GM12874 (cell line): ENCODE data around the gene LHPP.

ENCODE experiments used
- CTCF ChIP-seq: IDR thresholded peaks from 2 replicates; pipeline ENCODE4 v1.5.1; 2011; ENCODE audit warnings: low read depth, mild to moderate bottlenecking, control low read depth, low read length, moderate library complexity; ENCODE audit not compliant: insufficient read depth

Gene LHPP

GRCh38 chr10:124520558-124521428 is 59.2 kb downstream of the LHPP start:
- TF ChIP-seq CTCF, result no peak

GRCh38 chr10:124521429-124521871 is 59.8 kb downstream of the LHPP start:
- no peak for TF ChIP-seq CTCF

- TF ChIP-seq CTCF, result no peak
Measured at GRCh38 chr10:124522131-124522932, 60.7 kb downstream of the LHPP start.

- no peak for TF ChIP-seq CTCF
Measured at GRCh38 chr10:124522933-124523871, 61.6 kb downstream of the LHPP start.

- no peak for TF ChIP-seq CTCF
Measured at GRCh38 chr10:124523901-124524300, 62.3 kb downstream of the LHPP start.

- TF ChIP-seq CTCF, result no peak
Measured at GRCh38 chr10:124524991-124525653, 63.5 kb downstream of the LHPP start.
